ENCODE data around the gene TIMM50. TPM values are rescaled to one million over a fixed set of nuclear protein-coding genes. Genes with fewer than 3 reads are reported as not detected.

TIMM50 gene
- polyA plus RNA-seq, 1 of the 3 experiments (the other 2 are of a cell fraction) = 98.1 TPM

DNA sequence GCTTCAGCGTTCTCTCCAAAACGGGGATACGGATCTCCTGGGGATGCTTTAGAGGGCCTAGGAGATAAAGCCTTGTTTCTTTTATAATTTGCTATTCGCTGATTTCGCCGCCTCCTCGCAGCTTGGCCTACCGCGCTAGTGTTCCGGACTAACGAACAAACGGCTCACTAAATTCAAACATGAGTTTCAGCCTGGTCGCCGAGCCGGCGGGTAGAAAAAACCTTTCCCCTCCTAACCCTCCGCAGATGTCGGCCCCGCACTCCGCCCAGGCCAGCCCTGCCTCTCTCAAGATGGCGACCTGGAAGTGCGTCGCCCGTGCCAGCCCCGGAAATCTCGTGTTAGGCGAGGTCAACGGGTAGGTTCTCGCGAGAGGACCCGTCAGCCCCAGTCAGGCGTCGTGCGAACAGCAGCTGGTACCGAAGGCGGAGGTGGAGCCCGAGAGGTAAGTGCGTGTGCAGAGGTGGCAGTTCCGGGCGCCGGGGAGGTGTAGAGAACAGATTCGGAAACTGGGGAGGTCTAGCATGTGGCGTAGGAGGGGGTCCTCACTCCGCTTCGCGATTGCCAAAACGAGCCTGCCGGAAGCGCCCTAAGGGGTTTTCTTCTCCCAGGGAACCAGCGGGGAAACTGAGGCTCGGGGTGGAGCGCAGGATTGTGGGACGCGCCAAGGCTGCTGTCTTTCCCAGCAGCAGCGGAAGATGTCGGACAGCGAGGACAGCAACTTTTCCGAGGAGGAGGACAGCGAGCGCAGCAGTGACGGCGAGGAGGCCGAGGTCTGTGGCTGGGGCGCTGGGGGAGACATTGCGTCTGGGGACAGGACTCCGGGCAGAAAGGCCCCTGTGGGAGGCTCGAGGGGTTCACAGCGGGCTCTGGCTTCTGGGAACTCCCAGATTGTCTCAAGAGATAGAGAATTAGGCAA, 35.2 kb upstream of the TIMM50 start, which contains the start of gene SUPT5H:
SUPT5H (plus strand) TSS at position 387 of the 916 bp plus-strand sequence; CDS start at position 696, 309 bp downstream.
- Histone ChIP-seq H3K4me2 (peak within 1 kb of the TSS; percentile 97), H4K20me1 (ENCODE audit: insufficient read depth) (peaks cover 29% of the 10 kb centered on the region), H3K9ac (peak within 1 kb of the TSS; percentile 97), H3K27me3 (ENCODE audit: insufficient read depth) (no peaks in the 10 kb centered on the region), H3F3A (replicated peaks; ENCODE audit: insufficient read depth) (peaks cover 33% of the 10 kb centered on the region), H3K9me2 (no peaks in the 10 kb centered on the region), H3K9me3 (no peaks in the 10 kb centered on the region), H2AFZ (ENCODE audit: low read depth) (peak within 1 kb of the TSS; percentile 77; the same call in 1 of the 2 replicates), H3K4me3 (ENCODE audit: low read depth in 2 of 2, low read length in 1 of 2) (peak within 1 kb of the TSS; percentile 71 to 93), H3K27ac (ENCODE audit: low read depth in 2 of 2, low read length in 1 of 2) (peak within 1 kb of the TSS; percentile 83 to 96), H3K4me1 (ENCODE audit: control insufficient read depth in 1 of 2, insufficient read depth in 2 of 2, low read depth in 1 of 2, low read length in 1 of 2) (peaks cover 4 to 12% of the 10 kb centered on the region in 2 experiments; a peak in 3 of 4 replicates), H3K36me3 (replicated peaks in 1 of 2; ENCODE audit: control insufficient read depth in 1 of 2, insufficient read depth in 2 of 2, low read length in 1 of 2) (peaks cover 0 to 14% of the 10 kb centered on the region in 2 experiments), H3K79me2 (ENCODE audit: insufficient read depth) (peaks cover 70% of the 10 kb centered on the region)
- ChIA-PET CTCF (interaction anchor here (0.6 to 2.1 kb wide), 7 partner anchors 10 to 300 kb away, joined by 3 to 12 read pairs (median 3); partner anchors contain the start of genes EID2B, PLEKHG2 and RPS16), POLR2A (interaction anchor here (0.6 to 3.8 kb wide), 5 partner anchors 10 to 1121 kb away, joined by 3 to 39 read pairs (median 3); partner anchors contain the start of gene RPS16)
- TF ChIP-seq, protein P1, sequence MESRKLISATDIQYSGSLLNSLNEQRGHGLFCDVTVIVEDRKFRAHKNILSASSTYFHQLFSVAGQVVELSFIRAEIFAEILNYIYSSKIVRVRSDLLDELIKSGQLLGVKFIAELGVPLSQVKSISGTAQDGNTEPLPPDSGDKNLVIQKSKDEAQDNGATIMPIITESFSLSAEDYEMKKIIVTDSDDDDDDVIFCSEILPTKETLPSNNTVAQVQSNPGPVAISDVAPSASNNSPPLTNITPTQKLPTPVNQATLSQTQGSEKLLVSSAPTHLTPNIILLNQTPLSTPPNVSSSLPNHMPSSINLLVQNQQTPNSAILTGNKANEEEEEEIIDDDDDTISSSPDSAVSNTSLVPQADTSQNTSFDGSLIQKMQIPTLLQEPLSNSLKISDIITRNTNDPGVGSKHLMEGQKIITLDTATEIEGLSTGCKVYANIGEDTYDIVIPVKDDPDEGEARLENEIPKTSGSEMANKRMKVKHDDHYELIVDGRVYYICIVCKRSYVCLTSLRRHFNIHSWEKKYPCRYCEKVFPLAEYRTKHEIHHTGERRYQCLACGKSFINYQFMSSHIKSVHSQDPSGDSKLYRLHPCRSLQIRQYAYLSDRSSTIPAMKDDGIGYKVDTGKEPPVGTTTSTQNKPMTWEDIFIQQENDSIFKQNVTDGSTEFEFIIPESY (IDR thresholded peaks at IDR 0.05; ENCODE audit: borderline replicate concordance, low read depth) = peak; percentile 100
- peak; percentile 99 for TF ChIP-seq SIN3A (IDR thresholded peaks at IDR 0.05; ENCODE audit: borderline replicate concordance, low read depth, low read length)
- TF ChIP-seq EZH2phosphoT487 (IDR thresholded peaks at IDR 0.05; ENCODE audit: borderline replicate concordance, low read depth) = no peak
- TF ChIP-seq GABPA (IDR thresholded peaks at IDR 0.05; ENCODE audit: low read depth) = peak; percentile 88
- TF ChIP-seq FOXJ3 (CRISPR knock-in tag; IDR thresholded peaks at IDR 0.05) = peak; percentile 51; the same call in 1 of the 2 replicates
- TF ChIP-seq YY1 (IDR thresholded peaks at IDR 0.05; ENCODE audit: low read depth) = peak; percentile 97
- peak; percentile 91 for TF ChIP-seq ELF1 (IDR thresholded peaks at IDR 0.05)
- TF ChIP-seq FOSL2 (IDR thresholded peaks at IDR 0.05; ENCODE audit: borderline replicate concordance, low read depth) = no peak
- no peak for TF ChIP-seq RFX5 (IDR thresholded peaks at IDR 0.05; ENCODE audit: low read length)
- peak; percentile 100 for TF ChIP-seq CHD2 (IDR thresholded peaks at IDR 0.05; ENCODE audit: low read length, partially characterized antibody)
- TF ChIP-seq POLR2AphosphoS5 (IDR thresholded peaks at IDR 0.05; ENCODE audit: low read depth, low read length) = peak; percentile 88
- no peak for TF ChIP-seq NFIC (IDR thresholded peaks at IDR 0.05; ENCODE audit: borderline replicate concordance)
- TF ChIP-seq USF2 (IDR thresholded peaks at IDR 0.05; ENCODE audit: borderline replicate concordance, low read depth, low read length) = no peak
- TF ChIP-seq TAF1 (IDR thresholded peaks at IDR 0.05; ENCODE audit: borderline replicate concordance, low read depth, low read length) = peak; percentile 93
- peak; percentile 95 for TF ChIP-seq MAX (IDR thresholded peaks at IDR 0.05; ENCODE audit: low read depth)
- TF ChIP-seq GATA2 (CRISPR knock-in tag; IDR thresholded peaks at IDR 0.05) = no peak
- TF ChIP-seq SMC3 (IDR thresholded peaks at IDR 0.05; ENCODE audit: low read depth, low read length) = no peak
- TF ChIP-seq REST (IDR thresholded peaks at IDR 0.05; ENCODE audit: low read depth, low read length) = peak; percentile 48; the same call in 1 of the 2 replicates
- WGBS (ENCODE audit: low lambda C conversion rate) = 2% methylated on average over 52 of the region's 68 CpGs
- DNase-seq = peak; percentile 96
